ENCODE results near the gene MT1M. TPM values are rescaled to one million over a fixed set of nuclear protein-coding genes. Genes with fewer than 3 reads are reported as not detected.

MT1M gene
- total and polyA plus RNA-seq, 2 experiments from 2014 or later: 1.1 to 4.7 TPM

DNA sequence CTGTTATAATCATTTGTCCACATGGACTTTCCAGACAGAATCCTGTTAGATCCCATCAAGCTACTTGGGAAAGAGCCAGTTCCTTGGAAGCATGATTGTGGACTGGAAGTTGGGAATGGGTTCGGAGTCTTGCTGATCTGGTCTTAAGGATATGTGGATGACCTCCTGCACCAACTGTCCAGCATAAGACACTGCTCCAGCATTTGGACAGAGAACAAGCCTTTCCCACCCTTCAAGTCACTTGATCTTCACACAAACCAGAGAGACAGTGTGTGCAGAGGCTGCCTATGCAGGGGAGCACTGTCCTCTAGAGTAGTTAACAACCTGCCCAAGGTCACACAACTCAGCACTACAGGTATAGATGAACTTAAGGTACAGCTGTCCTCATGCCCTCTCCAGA lies 13.4 kb downstream of the MT1M start:
- Histone ChIP-seq H3K4me2 (no peak overlapping the region), H3K79me2 (replicated peaks; ENCODE audit: insufficient read depth) (no peaks in the 10 kb centered on the region), H3F3A (replicated peaks; ENCODE audit: low read depth) (0 out of 2 replicates have a peak, but pooled peaks cover 6% of the 10 kb centered on the region), H3K4me3 (no peak overlapping the region), H3K27ac (ENCODE audit: low read depth) (no peak overlapping the region), H3K27me3 (ENCODE audit: insufficient read depth) (peaks cover 98% of the 10 kb centered on the region), H4K20me1 (replicated peaks; ENCODE audit: insufficient read depth) (no peaks in the 10 kb centered on the region), H3K36me3 (ENCODE audit: insufficient read depth) (no peaks in the 10 kb centered on the region), H3K9me2 (ENCODE audit: insufficient read depth) (no peaks in the 10 kb centered on the region), H3K4me1 (ENCODE audit: insufficient read depth) (peaks cover 12% of the 10 kb centered on the region; the same call in 1 of the 2 replicates), H2AFZ (no peak overlapping the region)
- no peak for DNase-seq (ENCODE audit: low spot score)
- Mint-ChIP-seq H3K36me3 (ENCODE audit: low read depth) (no peaks in the 10 kb centered on the region), H3K4me3 (no peak overlapping the region), H3K9me3 (no peaks in the 10 kb centered on the region), H3K27me3 (ENCODE audit: insufficient read depth, low read depth, poor library complexity) (peaks cover 85% of the 10 kb centered on the region), H3K27ac (no peak overlapping the region), H3K4me1 (peaks cover 30% of the 10 kb centered on the region)
- no peak for ATAC-seq
- no peak for TF ChIP-seq CREB1 (CRISPR knock-in tag; IDR thresholded peaks at IDR 0.05; ENCODE audit: low read depth)
- no peak for TF ChIP-seq POLR2AphosphoS5 (IDR thresholded peaks at IDR 0.05; ENCODE audit: low read depth)
- no peak for TF ChIP-seq EZH2 (IDR thresholded peaks at IDR 0.05; ENCODE audit: low read depth, unreplicated experiment)
- TF ChIP-seq, protein P1, sequence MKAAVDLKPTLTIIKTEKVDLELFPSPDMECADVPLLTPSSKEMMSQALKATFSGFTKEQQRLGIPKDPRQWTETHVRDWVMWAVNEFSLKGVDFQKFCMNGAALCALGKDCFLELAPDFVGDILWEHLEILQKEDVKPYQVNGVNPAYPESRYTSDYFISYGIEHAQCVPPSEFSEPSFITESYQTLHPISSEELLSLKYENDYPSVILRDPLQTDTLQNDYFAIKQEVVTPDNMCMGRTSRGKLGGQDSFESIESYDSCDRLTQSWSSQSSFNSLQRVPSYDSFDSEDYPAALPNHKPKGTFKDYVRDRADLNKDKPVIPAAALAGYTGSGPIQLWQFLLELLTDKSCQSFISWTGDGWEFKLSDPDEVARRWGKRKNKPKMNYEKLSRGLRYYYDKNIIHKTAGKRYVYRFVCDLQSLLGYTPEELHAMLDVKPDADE (IDR thresholded peaks at IDR 0.05): no peak
- TF ChIP-seq NANOG (IDR thresholded peaks at IDR 0.05; ENCODE audit: borderline replicate concordance): no peak
- no peak for TF ChIP-seq ZNF331 (CRISPR knock-in tag; IDR thresholded peaks at IDR 0.05; ENCODE audit: low read depth)
- no peak for TF ChIP-seq JUNB (IDR thresholded peaks at IDR 0.05; ENCODE audit: unreplicated experiment)
- TF ChIP-seq, protein P2, sequence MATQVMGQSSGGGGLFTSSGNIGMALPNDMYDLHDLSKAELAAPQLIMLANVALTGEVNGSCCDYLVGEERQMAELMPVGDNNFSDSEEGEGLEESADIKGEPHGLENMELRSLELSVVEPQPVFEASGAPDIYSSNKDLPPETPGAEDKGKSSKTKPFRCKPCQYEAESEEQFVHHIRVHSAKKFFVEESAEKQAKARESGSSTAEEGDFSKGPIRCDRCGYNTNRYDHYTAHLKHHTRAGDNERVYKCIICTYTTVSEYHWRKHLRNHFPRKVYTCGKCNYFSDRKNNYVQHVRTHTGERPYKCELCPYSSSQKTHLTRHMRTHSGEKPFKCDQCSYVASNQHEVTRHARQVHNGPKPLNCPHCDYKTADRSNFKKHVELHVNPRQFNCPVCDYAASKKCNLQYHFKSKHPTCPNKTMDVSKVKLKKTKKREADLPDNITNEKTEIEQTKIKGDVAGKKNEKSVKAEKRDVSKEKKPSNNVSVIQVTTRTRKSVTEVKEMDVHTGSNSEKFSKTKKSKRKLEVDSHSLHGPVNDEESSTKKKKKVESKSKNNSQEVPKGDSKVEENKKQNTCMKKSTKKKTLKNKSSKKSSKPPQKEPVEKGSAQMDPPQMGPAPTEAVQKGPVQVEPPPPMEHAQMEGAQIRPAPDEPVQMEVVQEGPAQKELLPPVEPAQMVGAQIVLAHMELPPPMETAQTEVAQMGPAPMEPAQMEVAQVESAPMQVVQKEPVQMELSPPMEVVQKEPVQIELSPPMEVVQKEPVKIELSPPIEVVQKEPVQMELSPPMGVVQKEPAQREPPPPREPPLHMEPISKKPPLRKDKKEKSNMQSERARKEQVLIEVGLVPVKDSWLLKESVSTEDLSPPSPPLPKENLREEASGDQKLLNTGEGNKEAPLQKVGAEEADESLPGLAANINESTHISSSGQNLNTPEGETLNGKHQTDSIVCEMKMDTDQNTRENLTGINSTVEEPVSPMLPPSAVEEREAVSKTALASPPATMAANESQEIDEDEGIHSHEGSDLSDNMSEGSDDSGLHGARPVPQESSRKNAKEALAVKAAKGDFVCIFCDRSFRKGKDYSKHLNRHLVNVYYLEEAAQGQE (IDR thresholded peaks at IDR 0.05; ENCODE audit: unreplicated experiment): no peak
- TF ChIP-seq EZH2phosphoT487 (IDR thresholded peaks at IDR 0.05; ENCODE audit: unreplicated experiment): no peak
- TF ChIP-seq STAT1 (IDR thresholded peaks at IDR 0.05; ENCODE audit: unreplicated experiment): no peak
- TF ChIP-seq, protein P3, sequence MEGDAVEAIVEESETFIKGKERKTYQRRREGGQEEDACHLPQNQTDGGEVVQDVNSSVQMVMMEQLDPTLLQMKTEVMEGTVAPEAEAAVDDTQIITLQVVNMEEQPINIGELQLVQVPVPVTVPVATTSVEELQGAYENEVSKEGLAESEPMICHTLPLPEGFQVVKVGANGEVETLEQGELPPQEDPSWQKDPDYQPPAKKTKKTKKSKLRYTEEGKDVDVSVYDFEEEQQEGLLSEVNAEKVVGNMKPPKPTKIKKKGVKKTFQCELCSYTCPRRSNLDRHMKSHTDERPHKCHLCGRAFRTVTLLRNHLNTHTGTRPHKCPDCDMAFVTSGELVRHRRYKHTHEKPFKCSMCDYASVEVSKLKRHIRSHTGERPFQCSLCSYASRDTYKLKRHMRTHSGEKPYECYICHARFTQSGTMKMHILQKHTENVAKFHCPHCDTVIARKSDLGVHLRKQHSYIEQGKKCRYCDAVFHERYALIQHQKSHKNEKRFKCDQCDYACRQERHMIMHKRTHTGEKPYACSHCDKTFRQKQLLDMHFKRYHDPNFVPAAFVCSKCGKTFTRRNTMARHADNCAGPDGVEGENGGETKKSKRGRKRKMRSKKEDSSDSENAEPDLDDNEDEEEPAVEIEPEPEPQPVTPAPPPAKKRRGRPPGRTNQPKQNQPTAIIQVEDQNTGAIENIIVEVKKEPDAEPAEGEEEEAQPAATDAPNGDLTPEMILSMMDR (conservative IDR thresholded peaks at IDR 0.05; ENCODE audit: low read depth in 2 of 2): no peak
- TF ChIP-seq ZNF114 (CRISPR knock-in tag; IDR thresholded peaks at IDR 0.05): no peak
- TF ChIP-seq, protein P4, sequence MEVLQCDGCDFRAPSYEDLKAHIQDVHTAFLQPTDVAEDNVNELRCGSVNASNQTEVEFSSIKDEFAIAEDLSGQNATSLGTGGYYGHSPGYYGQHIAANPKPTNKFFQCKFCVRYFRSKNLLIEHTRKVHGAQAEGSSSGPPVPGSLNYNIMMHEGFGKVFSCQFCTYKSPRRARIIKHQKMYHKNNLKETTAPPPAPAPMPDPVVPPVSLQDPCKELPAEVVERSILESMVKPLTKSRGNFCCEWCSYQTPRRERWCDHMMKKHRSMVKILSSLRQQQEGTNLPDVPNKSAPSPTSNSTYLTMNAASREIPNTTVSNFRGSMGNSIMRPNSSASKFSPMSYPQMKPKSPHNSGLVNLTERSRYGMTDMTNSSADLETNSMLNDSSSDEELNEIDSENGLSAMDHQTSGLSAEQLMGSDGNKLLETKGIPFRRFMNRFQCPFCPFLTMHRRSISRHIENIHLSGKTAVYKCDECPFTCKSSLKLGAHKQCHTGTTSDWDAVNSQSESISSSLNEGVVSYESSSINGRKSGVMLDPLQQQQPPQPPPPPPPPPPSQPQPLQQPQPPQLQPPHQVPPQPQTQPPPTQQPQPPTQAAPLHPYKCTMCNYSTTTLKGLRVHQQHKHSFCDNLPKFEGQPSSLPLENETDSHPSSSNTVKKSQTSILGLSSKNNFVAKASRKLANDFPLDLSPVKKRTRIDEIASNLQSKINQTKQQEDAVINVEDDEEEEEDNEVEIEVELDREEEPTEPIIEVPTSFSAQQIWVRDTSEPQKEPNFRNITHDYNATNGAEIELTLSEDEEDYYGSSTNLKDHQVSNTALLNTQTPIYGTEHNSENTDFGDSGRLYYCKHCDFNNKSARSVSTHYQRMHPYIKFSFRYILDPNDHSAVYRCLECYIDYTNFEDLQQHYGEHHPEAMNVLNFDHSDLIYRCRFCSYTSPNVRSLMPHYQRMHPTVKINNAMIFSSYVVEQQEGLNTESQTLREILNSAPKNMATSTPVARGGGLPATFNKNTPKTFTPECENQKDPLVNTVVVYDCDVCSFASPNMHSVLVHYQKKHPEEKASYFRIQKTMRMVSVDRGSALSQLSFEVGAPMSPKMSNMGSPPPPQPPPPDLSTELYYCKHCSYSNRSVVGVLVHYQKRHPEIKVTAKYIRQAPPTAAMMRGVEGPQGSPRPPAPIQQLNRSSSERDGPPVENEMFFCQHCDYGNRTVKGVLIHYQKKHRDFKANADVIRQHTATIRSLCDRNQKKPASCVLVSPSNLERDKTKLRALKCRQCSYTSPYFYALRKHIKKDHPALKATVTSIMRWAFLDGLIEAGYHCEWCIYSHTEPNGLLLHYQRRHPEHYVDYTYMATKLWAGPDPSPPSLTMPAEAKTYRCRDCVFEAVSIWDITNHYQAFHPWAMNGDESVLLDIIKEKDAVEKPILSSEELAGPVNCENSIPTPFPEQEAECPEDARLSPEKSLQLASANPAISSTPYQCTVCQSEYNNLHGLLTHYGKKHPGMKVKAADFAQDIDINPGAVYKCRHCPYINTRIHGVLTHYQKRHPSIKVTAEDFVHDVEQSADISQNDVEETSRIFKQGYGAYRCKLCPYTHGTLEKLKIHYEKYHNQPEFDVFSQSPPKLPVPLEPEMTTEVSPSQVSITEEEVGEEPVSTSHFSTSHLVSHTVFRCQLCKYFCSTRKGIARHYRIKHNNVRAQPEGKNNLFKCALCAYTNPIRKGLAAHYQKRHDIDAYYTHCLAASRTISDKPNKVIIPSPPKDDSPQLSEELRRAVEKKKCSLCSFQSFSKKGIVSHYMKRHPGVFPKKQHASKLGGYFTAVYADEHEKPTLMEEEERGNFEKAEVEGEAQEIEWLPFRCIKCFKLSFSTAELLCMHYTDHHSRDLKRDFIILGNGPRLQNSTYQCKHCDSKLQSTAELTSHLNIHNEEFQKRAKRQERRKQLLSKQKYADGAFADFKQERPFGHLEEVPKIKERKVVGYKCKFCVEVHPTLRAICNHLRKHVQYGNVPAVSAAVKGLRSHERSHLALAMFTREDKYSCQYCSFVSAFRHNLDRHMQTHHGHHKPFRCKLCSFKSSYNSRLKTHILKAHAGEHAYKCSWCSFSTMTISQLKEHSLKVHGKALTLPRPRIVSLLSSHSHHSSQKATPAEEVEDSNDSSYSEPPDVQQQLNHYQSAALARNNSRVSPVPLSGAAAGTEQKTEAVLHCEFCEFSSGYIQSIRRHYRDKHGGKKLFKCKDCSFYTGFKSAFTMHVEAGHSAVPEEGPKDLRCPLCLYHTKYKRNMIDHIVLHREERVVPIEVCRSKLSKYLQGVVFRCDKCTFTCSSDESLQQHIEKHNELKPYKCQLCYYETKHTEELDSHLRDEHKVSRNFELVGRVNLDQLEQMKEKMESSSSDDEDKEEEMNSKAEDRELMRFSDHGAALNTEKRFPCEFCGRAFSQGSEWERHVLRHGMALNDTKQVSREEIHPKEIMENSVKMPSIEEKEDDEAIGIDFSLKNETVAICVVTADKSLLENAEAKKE (CRISPR knock-in tag; IDR thresholded peaks at IDR 0.05): no peak

All from GM23338 (cell line).